GM23338 (cell line): ENCODE measurements around the gene WDR33. TPM values are rescaled to one million over a fixed set of nuclear protein-coding genes. Genes with fewer than 3 reads are reported as not detected.

Source experiments
- ATAC-seq: fragments of 200-7000 bp; cut with Tn5 transposase; 3 replicates; pipeline ENCODE4 v1.9.1; 2020
- DNase-seq: peaks from one replicate; pipeline ENCODE4 v3.0.0-alpha.2; 2015; ENCODE audit warnings: low spot score
- H2AFZ ChIP-seq: fragments of 200-600 bp; sonication (generic); 2 replicates; pipeline ENCODE4 v1.8.0; 2016; ENCODE audit warnings: antibody characterized with exemption, mild to moderate bottlenecking, moderate library complexity
- H3F3A ChIP-seq: fragments of 200-600 bp; sonication (generic); replicated peaks from 2 replicates; pipeline ENCODE4 v1.8.0; 2017; ENCODE audit warnings: antibody characterized with exemption, mixed run types, low read depth
- H3K27ac ChIP-seq: fragments of 200-600 bp; sonication (generic); 2 replicates; pipeline ENCODE4 v1.6.1; 2016; ENCODE audit warnings: low read depth
- H3K27me3 ChIP-seq: fragments of 200-600 bp; sonication (generic); 2 replicates; pipeline ENCODE4 v1.8.0; 2016; ENCODE audit warnings: mild to moderate bottlenecking, mixed run types, moderate library complexity; ENCODE audit not compliant: insufficient read depth
- H3K36me3 ChIP-seq: fragments of 200-600 bp; sonication (generic); 2 replicates; pipeline ENCODE4 v1.8.0; 2016; ENCODE audit warnings: mild to moderate bottlenecking; ENCODE audit not compliant: insufficient read depth
- H3K4me1 ChIP-seq: fragments of 200-600 bp; sonication (generic); 2 replicates; pipeline ENCODE4 v1.8.0; 2016; ENCODE audit warnings: mild to moderate bottlenecking, moderate library complexity; ENCODE audit not compliant: insufficient read depth
- H3K4me2 ChIP-seq: fragments of 200-600 bp; sonication (generic); 2 replicates; pipeline ENCODE4 v1.7.1; 2017; ENCODE audit warnings: mixed run types
- H3K4me3 ChIP-seq: fragments of 200-600 bp; sonication (generic); 2 replicates; pipeline ENCODE4 v1.6.1; 2016; ENCODE audit warnings: mixed run types
- H3K79me2 ChIP-seq: fragments of 200-600 bp; sonication (generic); replicated peaks from 2 replicates; pipeline ENCODE4 v1.8.0; 2017; ENCODE audit warnings: mild to moderate bottlenecking; ENCODE audit not compliant: insufficient read depth
- H3K9me2 ChIP-seq: fragments of 200-600 bp; sonication (generic); 2 replicates; pipeline ENCODE4 v1.8.0; 2017; ENCODE audit not compliant: insufficient read depth
- H4K20me1 ChIP-seq: fragments of 200-600 bp; sonication (generic); replicated peaks from 2 replicates; pipeline ENCODE4 v1.8.0; 2017; ENCODE audit warnings: mild to moderate bottlenecking; ENCODE audit not compliant: insufficient read depth
- H3K27ac Mint-ChIP-seq: 2 replicates; pipeline ENCODE4 v1.8.0; 2020; ENCODE audit warnings: inconsistent platforms, mild to moderate bottlenecking, moderate library complexity, mixed read lengths
- H3K27me3 Mint-ChIP-seq: 3 replicates; pipeline ENCODE4 v1.8.0; 2022; ENCODE audit warnings: low read depth, mild to moderate bottlenecking, moderate library complexity, mixed read lengths, inconsistent platforms; ENCODE audit not compliant: insufficient read depth, poor library complexity
- H3K36me3 Mint-ChIP-seq: 3 replicates; pipeline ENCODE4 v1.8.0; 2021; ENCODE audit warnings: low read depth, mild to moderate bottlenecking, inconsistent platforms, moderate library complexity, mixed read lengths
- H3K4me1 Mint-ChIP-seq: 3 replicates; pipeline ENCODE4 v1.8.0; 2020; ENCODE audit warnings: mild to moderate bottlenecking, inconsistent platforms, mixed read lengths
- H3K4me3 Mint-ChIP-seq: 3 replicates; pipeline ENCODE4 v1.8.0; 2021; ENCODE audit warnings: moderate library complexity, mild to moderate bottlenecking, inconsistent platforms, mixed read lengths
- H3K9me3 Mint-ChIP-seq: 3 replicates; pipeline ENCODE4 v1.8.0; 2020; ENCODE audit warnings: moderate library complexity, mild to moderate bottlenecking, inconsistent platforms, mixed read lengths
- CREB1 ChIP-seq: fragments of 250-450 bp; sonication (Bioruptor Pico); IDR thresholded peaks from 2 replicates; pipeline ENCODE4 v1.5.0; 2020; ENCODE audit warnings: low read depth, mild to moderate bottlenecking, moderate library complexity
- CTCF ChIP-seq, 2 experiments: fragments of 200-600 bp in 1 of 2; sonication (generic) in 1 of 2; conservative IDR thresholded peaks; 2 replicates each; pipeline versions ENCODE4 v1.5.1 to v1.6.1; 2016 to 2017; ENCODE audit warnings: antibody characterized with exemption in 2 of 2, low read depth in 2 of 2, mild to moderate bottlenecking in 2 of 2, moderate library complexity in 1 of 2
- EZH2 ChIP-seq: fragments of 200-600 bp; sonication (generic); IDR thresholded peaks from one replicate; pipeline ENCODE4 v1.8.0; 2017; ENCODE audit warnings: antibody characterized with exemption, mild to moderate bottlenecking, low read depth; ENCODE audit not compliant: unreplicated experiment
- JUNB ChIP-seq: IDR thresholded peaks from one replicate; pipeline ENCODE4 v1.6.1; 2016; ENCODE audit warnings: antibody characterized with exemption; ENCODE audit not compliant: unreplicated experiment
- NANOG ChIP-seq: IDR thresholded peaks from 2 replicates; pipeline ENCODE4 v1.6.1; 2016; ENCODE audit warnings: antibody characterized with exemption, borderline replicate concordance
- POLR2AphosphoS5 ChIP-seq: IDR thresholded peaks from 2 replicates; pipeline ENCODE4 v1.6.1; 2016; ENCODE audit warnings: antibody characterized with exemption, low read depth
- polyA plus RNA-seq: library from polyadenylated mRNA; unstranded; fragments of >200 nt; fragmentation: Nextera tagmentation; extraction: Ambion mirVana; gene quantifications from 2 replicates; pipeline ENCODE4 v1.2.1, GENCODE V29; 2016
- total RNA-seq: library from RNA; depleted of rRNA; stranded (reverse); fragments of >200 nt; shearing (Covaris generic); gene quantifications from 2 replicates; pipeline ENCODE4 v1.2.3, GENCODE V29; 2014

Gene WDR33
- total and polyA plus RNA-seq, 2 experiments from 2014 or later: 37.2 to 54.7 TPM

GRCh38 chr2:127674241-127675209 is 136.4 kb downstream of the WDR33 start:
- Histone ChIP-seq H3K36me3 (no peaks in the 10 kb centered on the region), H3K9me2 (no peaks in the 10 kb centered on the region), H2AFZ (peak overlapping the region; percentile 91), H3F3A (0 out of 2 replicates have a peak, but pooled peaks cover 4% of the 10 kb centered on the region), H4K20me1 (no peaks in the 10 kb centered on the region), H3K4me2 (peak overlapping the region; percentile 83), H3K27ac (no peak overlapping the region), H3K4me3 (peak overlapping the region; percentile 58), H3K79me2 (no peaks in the 10 kb centered on the region), H3K27me3 (peaks cover 52% of the 10 kb centered on the region), H3K4me1 (peaks cover 6% of the 10 kb centered on the region)
- Mint-ChIP-seq H3K36me3 (no peaks in the 10 kb centered on the region), H3K4me1 (peaks cover 8% of the 10 kb centered on the region), H3K4me3 (peak overlapping the region; percentile 76), H3K27ac (no peak overlapping the region), H3K9me3 (no peaks in the 10 kb centered on the region; the same call in 2 of the 3 replicates), H3K27me3 (peaks cover 46% of the 10 kb centered on the region)
- DNase-seq (peak; percentile 47), ATAC-seq (peak; percentile 53)
- TF ChIP-seq NANOG (no peak), CREB1 (CRISPR knock-in tag) (0 out of 2 replicates have a peak, but pooled peaks have one; percentile 16), EZH2 (peak; percentile 48)

- Mint-ChIP-seq H3K4me1 (peaks cover 8% of the 10 kb centered on the region), H3K36me3 (no peaks in the 10 kb centered on the region), H3K9me3 (no peaks in the 10 kb centered on the region; the same call in 2 of the 3 replicates), H3K27me3 (peaks cover 46% of the 10 kb centered on the region), H3K27ac (no peak overlapping the region), H3K4me3 (peak overlapping the region; percentile 76; the same call in 2 of the 3 replicates)
- Histone ChIP-seq H3K79me2 (no peaks in the 10 kb centered on the region), H3K9me2 (no peaks in the 10 kb centered on the region), H4K20me1 (no peaks in the 10 kb centered on the region), H2AFZ (no peak overlapping the region), H3F3A (0 out of 2 replicates have a peak, but pooled peaks cover 4% of the 10 kb centered on the region), H3K27ac (no peak overlapping the region), H3K4me1 (peaks cover 6% of the 10 kb centered on the region), H3K4me2 (no peak overlapping the region), H3K4me3 (no peak overlapping the region), H3K36me3 (no peaks in the 10 kb centered on the region), H3K27me3 (peaks cover 52% of the 10 kb centered on the region)
- no peak for DNase-seq
- TF ChIP-seq CTCF (conservative IDR thresholded peaks at IDR 0.05; ENCODE audit: low read depth in 2 of 2) (no peak), POLR2AphosphoS5 (no peak), CREB1 (CRISPR knock-in tag) (no peak), JUNB (no peak)
- ATAC-seq: no peak
These were observed 137.5 kb downstream of the WDR33 start for GRCh38 chr2:127673291-127674069.
